HUES48 (cell line): ENCODE measurements around the gene AIG1.

ENCODE experiments used
- H3K27ac ChIP-seq: one replicate; pipeline ENCODE4 v1.7.0; 2013; ENCODE audit warnings: low read depth, low read length, inconsistent platforms
- H3K27me3 ChIP-seq: 2 replicates; pipeline ENCODE4 v1.6.1; 2013; ENCODE audit warnings: mild to moderate bottlenecking, low read length; ENCODE audit not compliant: control insufficient read depth, insufficient read depth
- H3K36me3 ChIP-seq: 2 replicates; pipeline ENCODE4 v1.6.1; 2013; ENCODE audit warnings: low read length; ENCODE audit not compliant: control insufficient read depth, insufficient read depth
- H3K4me1 ChIP-seq: 2 replicates; pipeline ENCODE4 v1.6.1; 2013; ENCODE audit warnings: mild to moderate bottlenecking, low read length; ENCODE audit not compliant: control insufficient read depth, insufficient read depth
- H3K4me3 ChIP-seq: 2 replicates; pipeline ENCODE4 v1.5.1; 2013; ENCODE audit warnings: mild to moderate bottlenecking, low read depth, low read length
- H3K9ac ChIP-seq: 2 replicates; pipeline ENCODE4 v1.6.1; 2013; ENCODE audit warnings: mild to moderate bottlenecking, low read depth, low read length, moderate library complexity
- H3K9me3 ChIP-seq: 2 replicates; pipeline ENCODE4 v1.6.1; 2013; ENCODE audit warnings: low read length; ENCODE audit not compliant: control insufficient read depth, insufficient read depth

The AIG1 gene

GRCh38 chr6:143058987-143059386 lies 1.7 kb upstream of the AIG1 start:
- Histone ChIP-seq H3K4me3 (no peak overlapping the region), H3K27me3 (no peaks in the 10 kb centered on the region), H3K9ac (no peak overlapping the region), H3K27ac (no peak overlapping the region), H3K9me3 (no peaks in the 10 kb centered on the region), H3K36me3 (no peaks in the 10 kb centered on the region), H3K4me1 (peaks cover 55% of the 10 kb centered on the region)

DNA sequence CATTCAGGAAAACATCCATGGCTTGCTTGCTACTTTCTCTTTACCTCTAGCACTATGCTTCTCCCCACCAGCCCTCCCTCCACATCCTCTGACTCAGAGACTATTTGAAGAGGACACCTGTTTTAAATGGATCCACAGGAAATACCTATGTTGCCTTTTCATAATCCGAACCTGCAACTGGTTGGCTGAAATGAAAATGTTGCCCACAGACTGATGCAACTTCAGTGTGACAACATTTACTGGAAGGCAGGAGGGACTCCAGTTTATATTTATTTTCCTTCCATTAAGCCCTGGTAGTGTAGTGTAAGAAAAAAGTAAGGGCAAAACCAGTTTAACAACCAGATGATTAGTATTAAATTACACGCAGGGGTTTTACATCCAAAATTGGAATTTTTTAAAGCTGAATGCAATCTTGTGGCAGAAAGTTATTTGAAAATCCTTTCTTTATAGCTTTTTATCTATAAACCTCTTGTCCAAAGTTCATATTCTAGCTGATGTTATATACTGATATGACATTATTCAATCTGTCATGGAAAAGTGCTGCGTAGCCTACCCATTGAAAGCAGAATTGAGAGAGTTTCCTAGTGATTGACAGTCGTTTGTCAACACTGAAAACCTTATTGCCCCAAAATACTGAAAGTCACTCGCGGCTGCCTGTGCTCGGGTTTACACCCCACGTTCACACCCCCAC lies 881 bp upstream of the AIG1 start:
- peak overlapping the region; percentile 73 for H3K4me3 ChIP-seq
- H3K36me3 ChIP-seq: no peaks in the 10 kb centered on the region
- H3K4me1 ChIP-seq: peaks cover 62% of the 10 kb centered on the region
- no peaks in the 10 kb centered on the region for H3K27me3 ChIP-seq
- no peaks in the 10 kb centered on the region for H3K9me3 ChIP-seq
- peak overlapping the region; percentile 78 for H3K27ac ChIP-seq
- peak overlapping the region; percentile 72 for H3K9ac ChIP-seq

GRCh38 chr6:143060354-143060805 lies 309 bp upstream of the AIG1 start:
- peak overlapping the region; percentile 73 for H3K4me3 ChIP-seq
- H3K4me1 ChIP-seq: peaks cover 64% of the 10 kb centered on the region
- H3K27me3 ChIP-seq: no peaks in the 10 kb centered on the region
- peak overlapping the region; percentile 78 for H3K27ac ChIP-seq
- H3K36me3 ChIP-seq: no peaks in the 10 kb centered on the region
- H3K9ac ChIP-seq: peak overlapping the region; percentile 72
- no peaks in the 10 kb centered on the region for H3K9me3 ChIP-seq

- Histone ChIP-seq H3K27me3 (no peaks in the 10 kb centered on the region), H3K27ac (peak overlapping the region; percentile 71), H3K36me3 (no peaks in the 10 kb centered on the region), H3K4me1 (peaks cover 50% of the 10 kb centered on the region), H3K9ac (peak overlapping the region; percentile 67), H3K9me3 (no peaks in the 10 kb centered on the region), H3K4me3 (peak overlapping the region; percentile 73)
Observed at GRCh38 chr6:143061597-143062385, 1.1 kb downstream of the AIG1 start.

- H3K9ac ChIP-seq: no peak overlapping the region
- peak overlapping the region; percentile 71 for H3K27ac ChIP-seq
- H3K27me3 ChIP-seq: no peaks in the 10 kb centered on the region
- peaks cover 51% of the 10 kb centered on the region for H3K4me1 ChIP-seq
- H3K36me3 ChIP-seq: no peaks in the 10 kb centered on the region
- peak overlapping the region; percentile 73 for H3K4me3 ChIP-seq
- H3K9me3 ChIP-seq: no peaks in the 10 kb centered on the region
Observed at GRCh38 chr6:143062551-143062950, 1.9 kb downstream of the AIG1 start.

GRCh38 chr6:143063631-143064030 lies 2.9 kb downstream of the AIG1 start:
- no peaks in the 10 kb centered on the region for H3K9me3 ChIP-seq
- no peaks in the 10 kb centered on the region for H3K36me3 ChIP-seq
- no peaks in the 10 kb centered on the region for H3K27me3 ChIP-seq
- H3K4me3 ChIP-seq: no peak overlapping the region
- no peak overlapping the region for H3K9ac ChIP-seq
- H3K4me1 ChIP-seq: peaks cover 57% of the 10 kb centered on the region
- no peak overlapping the region for H3K27ac ChIP-seq

GRCh38 chr6:143064271-143064670 lies 3.6 kb downstream of the AIG1 start:
- no peak overlapping the region for H3K27ac ChIP-seq
- no peaks in the 10 kb centered on the region for H3K9me3 ChIP-seq
- H3K4me3 ChIP-seq: no peak overlapping the region; the same call in 1 of the 2 replicates
- no peaks in the 10 kb centered on the region for H3K27me3 ChIP-seq
- no peaks in the 10 kb centered on the region for H3K36me3 ChIP-seq
- no peak overlapping the region for H3K9ac ChIP-seq
- H3K4me1 ChIP-seq: peaks cover 57% of the 10 kb centered on the region

DNA sequence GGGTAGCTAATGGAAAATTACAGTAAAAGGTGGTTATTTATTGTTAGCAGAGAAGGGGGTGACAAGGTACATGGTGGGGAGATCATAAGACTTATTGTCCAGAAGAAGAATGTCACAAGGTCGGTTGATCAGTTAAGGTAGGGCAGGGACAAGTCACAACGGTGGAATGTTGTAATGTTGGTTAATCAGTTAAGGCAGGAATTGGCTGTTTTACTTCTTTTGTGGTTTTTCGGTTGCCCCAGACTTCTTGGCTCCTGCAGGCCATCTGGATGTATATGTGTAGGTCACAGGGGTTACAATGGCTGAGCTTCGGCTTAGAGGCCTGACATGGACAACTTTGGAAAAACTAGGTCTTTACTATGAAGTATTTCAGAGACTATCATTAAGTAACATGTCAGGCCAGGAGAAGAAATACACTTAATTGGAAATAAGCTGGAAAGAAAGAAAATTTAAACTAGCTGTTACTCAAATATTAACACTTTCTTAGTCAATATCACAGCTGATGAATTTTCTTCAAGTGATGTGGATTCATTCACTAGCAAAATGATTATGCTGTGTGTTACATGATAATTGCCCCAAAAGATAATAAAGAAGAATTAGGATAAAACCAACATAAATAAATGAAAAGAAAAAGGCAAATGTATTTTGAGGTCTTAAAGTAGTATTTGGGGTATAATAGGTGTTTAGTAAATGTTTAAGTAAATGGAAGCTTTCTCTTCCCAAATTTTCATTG lies 4.4 kb downstream of the AIG1 start:
- Histone ChIP-seq H3K9me3 (no peaks in the 10 kb centered on the region), H3K4me1 (peaks cover 50% of the 10 kb centered on the region), H3K27ac (no peak overlapping the region), H3K27me3 (no peaks in the 10 kb centered on the region), H3K4me3 (no peak overlapping the region), H3K36me3 (no peaks in the 10 kb centered on the region), H3K9ac (no peak overlapping the region)

GRCh38 chr6:143068001-143068400 lies 7.3 kb downstream of the AIG1 start:
- Histone ChIP-seq H3K9me3 (no peaks in the 10 kb centered on the region), H3K27ac (no peak overlapping the region), H3K9ac (no peak overlapping the region), H3K27me3 (no peaks in the 10 kb centered on the region), H3K4me3 (no peak overlapping the region), H3K4me1 (peaks cover 33% of the 10 kb centered on the region), H3K36me3 (no peaks in the 10 kb centered on the region)

GRCh38 chr6:143074101-143074500 lies 13.4 kb downstream of the AIG1 start:
- Histone ChIP-seq H3K4me3 (no peak overlapping the region), H3K27me3 (no peaks in the 10 kb centered on the region), H3K4me1 (peaks cover 6% of the 10 kb centered on the region; the same call in 1 of the 2 replicates), H3K9ac (no peak overlapping the region), H3K36me3 (no peaks in the 10 kb centered on the region), H3K27ac (no peak overlapping the region), H3K9me3 (no peaks in the 10 kb centered on the region)
